H7 (cell line): ENCODE results near the gene KLHL25. TPM values are rescaled to one million over a fixed set of nuclear protein-coding genes. Genes with fewer than 3 reads are reported as not detected.

Experiments used
- DNase-seq: peaks from one replicate; pipeline ENCODE4 v3.0.0; 2012
- H3K27me3 ChIP-seq: 2 replicates; pipeline ENCODE4 v1.6.0; 2011; ENCODE audit warnings: mild to moderate bottlenecking, low read length; ENCODE audit not compliant: control insufficient read depth, insufficient read depth
- H3K36me3 ChIP-seq: replicated peaks from 2 replicates; pipeline ENCODE4 v1.5.1; 2011; ENCODE audit warnings: low read length; ENCODE audit not compliant: control insufficient read depth, insufficient read depth
- H3K4me3 ChIP-seq: 2 replicates; pipeline ENCODE4 v1.5.1; 2011; ENCODE audit warnings: low read depth, mild to moderate bottlenecking, control low read depth, low read length, moderate library complexity; ENCODE audit not compliant: insufficient read depth
- total RNA-seq: library from RNA; depleted of rRNA; stranded (reverse); fragments of >200 nt; shearing (Covaris generic); gene quantifications from 2 replicates; pipeline ENCODE4 v1.2.3, GENCODE V29; 2014

The KLHL25 gene
- total RNA-seq, 1 experiment from 2014 or later: 20.8 TPM

DNA sequence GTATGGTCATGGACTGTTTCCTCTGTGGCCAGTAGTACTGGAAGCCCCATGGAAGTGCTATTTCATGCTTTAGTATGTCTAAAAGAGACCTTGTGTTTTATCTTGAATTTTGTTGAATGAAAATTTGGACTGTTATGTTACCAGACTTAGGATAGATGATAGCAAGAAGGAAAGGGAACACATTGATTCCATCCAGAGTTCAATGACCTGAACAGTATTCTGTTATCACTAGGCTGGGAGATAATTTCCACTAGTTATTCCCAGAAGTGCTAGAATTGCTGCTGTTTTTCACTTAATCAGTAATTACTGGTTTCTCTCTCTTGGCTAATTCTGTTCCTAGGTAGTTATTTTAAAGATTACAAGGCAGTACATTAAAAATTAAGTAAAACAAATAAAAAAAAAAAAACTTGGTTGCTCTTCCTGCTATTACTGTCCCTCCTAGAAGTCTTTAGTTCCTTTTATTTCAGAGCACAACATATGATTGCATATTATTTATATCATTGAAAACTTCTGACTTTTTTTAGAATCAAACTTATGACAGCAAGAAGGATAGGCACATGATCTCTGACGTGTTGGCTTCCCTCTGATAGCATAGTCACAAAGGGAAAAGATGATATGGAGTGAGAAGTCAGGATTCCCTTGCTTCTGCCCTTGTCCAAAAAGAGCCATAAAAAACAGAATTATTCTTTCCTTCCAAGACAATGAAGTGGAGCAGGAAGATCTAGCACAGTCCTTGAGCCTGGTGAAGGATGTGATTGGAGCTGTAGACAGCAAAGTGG, 72.2 kb downstream of the KLHL25 start:
- H3K27me3 ChIP-seq: no peaks in the 10 kb centered on the region
- DNase-seq: no peak
- peaks cover 13% of the 10 kb centered on the region for H3K36me3 ChIP-seq
- H3K4me3 ChIP-seq: no peak overlapping the region

DNA sequence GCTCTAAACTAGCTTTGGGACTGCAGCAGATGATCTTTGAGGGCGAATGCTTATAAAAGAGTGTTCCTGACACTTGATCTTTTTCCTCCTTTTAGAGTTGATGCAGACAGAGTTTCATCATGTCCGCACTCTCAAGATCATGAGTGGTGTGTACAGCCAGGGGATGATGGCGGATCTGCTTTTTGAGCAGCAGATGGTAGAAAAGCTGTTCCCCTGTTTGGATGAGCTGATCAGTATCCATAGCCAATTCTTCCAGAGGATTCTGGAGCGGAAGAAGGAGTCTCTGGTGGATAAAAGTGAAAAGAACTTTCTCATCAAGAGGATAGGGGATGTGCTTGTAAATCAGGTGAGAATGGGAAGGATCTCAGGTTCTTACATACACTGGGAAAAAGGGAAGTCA, 75.7 kb downstream of the KLHL25 start:
- no peak for DNase-seq
- Histone ChIP-seq H3K36me3 (peaks cover 16% of the 10 kb centered on the region), H3K27me3 (no peaks in the 10 kb centered on the region), H3K4me3 (no peak overlapping the region)

DNA sequence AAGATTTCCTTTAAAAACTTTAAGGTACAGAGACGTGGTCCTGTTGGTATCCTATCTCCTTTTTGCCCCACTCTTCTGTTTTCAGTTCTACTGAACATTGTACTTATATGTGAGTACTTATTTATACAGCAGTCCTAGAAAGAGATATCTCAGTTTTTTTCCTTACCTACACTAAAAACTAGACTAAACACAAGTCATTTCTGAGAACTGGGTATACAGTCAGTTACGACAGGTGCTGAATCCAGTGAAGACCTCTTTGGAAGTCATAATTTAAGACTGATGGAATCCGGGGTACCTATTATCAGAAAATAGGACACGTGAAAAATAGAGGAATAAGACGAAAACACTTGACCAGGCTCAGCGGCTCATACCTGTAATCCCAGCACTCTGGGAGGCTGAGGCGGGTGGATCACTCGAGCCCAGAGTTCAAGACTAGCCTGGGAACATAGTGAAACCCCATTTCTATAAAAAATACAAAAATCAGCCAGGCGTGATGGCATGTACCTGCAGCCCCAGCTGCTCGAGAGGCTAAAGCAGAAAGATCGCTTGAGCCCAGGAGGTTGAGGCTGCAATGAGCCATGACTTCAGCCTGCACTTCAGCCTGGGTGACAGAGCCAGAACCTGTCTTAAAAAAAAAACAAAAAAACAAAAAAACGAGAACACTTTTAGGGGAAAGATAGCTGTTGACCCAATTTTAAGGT, 76.3 kb downstream of the KLHL25 start:
- no peaks in the 10 kb centered on the region for H3K27me3 ChIP-seq
- H3K36me3 ChIP-seq: peaks cover 15% of the 10 kb centered on the region
- no peak overlapping the region for H3K4me3 ChIP-seq
- DNase-seq: no peak

DNA sequence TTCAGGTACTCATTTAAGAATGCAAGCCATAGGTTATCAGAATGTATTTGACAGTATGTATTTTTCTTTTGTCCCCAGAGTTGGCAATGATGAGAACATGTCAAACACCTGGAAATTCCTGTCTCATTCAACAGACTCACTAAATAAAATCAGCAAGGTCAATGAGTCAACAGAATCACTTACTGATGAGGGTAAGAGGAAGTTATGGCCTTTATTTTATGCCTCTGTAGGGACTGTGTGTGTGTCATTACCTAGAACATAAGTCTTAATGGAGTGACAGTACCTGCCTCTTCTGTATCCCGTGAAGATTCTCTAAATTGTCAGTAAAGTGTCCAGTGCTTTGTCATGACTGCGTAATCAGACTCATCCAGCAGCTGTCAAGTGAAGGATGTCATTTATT, 77.5 kb downstream of the KLHL25 start:
- peaks cover 10% of the 10 kb centered on the region for H3K36me3 ChIP-seq
- DNase-seq: no peak

DNA sequence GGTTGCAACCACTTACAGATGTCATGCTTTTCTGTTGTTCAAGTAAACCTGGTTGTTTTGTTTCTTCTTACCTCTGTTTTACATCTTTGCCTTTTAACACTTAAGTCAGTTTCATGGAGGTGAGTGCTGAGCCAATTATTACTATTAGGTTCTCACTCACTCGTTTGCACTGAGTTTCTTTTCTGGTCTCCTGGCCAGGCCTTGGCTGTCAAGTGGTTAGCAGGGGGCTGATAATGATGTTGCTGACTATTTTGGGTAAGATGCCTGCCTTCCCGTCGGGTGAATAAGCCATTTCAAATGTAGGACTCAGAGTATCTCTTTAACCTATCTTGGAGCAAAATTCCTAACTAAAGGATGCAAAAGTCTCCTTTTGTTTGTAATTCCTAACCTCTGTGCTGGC, 78.5 kb downstream of the KLHL25 start:
- H3K4me3 ChIP-seq: no peak overlapping the region
- H3K36me3 ChIP-seq: peaks cover 7% of the 10 kb centered on the region
- DNase-seq: no peak
- no peaks in the 10 kb centered on the region for H3K27me3 ChIP-seq

More for the DNA sequence above, 77.5 kb downstream of the KLHL25 start:
- Histone ChIP-seq H3K27me3 (no peaks in the 10 kb centered on the region), H3K4me3 (no peak overlapping the region)

DNA sequence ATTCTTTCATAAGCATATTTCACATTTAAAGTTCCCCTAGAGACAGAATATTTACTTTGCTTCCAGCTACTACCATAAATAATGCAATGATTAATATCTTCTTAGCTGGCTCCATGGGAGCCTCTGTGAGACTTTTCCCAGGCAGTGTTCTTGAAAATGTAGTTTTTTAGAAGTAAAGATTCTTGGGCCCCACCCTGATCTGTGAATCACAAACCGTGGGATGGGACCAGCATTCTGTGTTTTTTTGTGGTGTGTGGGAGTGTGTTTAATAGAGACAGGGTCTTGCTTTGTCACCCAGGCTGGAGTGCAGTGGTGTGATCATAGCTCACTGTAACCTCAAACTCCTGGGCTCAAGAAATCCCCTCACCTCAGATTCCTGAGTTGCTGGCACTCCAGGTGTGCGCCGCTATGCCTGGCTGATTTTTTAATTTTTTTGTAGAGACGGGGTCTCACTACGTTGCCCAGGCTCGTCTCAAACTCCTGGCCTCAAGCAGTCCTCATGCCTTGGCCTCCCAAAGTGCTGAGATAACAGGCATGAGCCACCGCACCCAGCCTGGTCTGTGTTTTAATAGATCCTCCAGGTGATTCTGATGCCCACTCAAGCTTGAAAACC, 83.0 kb downstream of the KLHL25 start:
- Histone ChIP-seq H3K4me3 (no peak overlapping the region), H3K27me3 (no peaks in the 10 kb centered on the region), H3K36me3 (peaks cover 1% of the 10 kb centered on the region)
- no peak for DNase-seq

DNA sequence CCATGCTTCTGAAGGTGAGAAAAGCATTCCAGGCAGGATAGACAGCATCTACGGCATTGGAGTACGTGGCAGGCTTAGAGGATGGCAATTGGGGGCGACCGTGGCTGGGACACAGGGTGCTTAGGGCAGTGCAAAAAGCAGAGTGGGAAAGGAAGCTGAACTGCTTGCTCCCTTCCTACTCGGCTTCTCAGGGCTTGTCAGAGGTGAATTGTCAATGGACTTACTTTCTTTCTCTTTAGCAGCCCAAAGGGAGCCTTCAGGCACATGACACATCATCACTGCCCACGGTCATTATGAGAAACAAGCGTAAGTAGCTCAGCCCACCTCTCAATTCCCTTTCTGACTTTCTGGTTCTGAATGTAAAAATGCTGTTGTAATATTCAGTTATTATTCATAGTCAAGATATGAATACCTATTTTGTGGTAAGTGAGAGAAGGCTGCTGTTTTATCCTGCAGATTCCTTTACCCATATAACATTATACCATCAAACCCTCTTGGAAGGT, 84.3 kb downstream of the KLHL25 start:
- no peak for DNase-seq
- H3K36me3 ChIP-seq: no peaks in the 10 kb centered on the region; the same call in 1 of the 2 replicates
- no peaks in the 10 kb centered on the region for H3K27me3 ChIP-seq
- no peak overlapping the region for H3K4me3 ChIP-seq
